DMS114 treated with DMSO at 0.1 percent for 48 hours (cell line): ENCODE measurements around the gene NR2F6.

Experiments used
- DNase-seq: peaks from one replicate; lab custom pipeline; 2025; ENCODE audit not compliant: unreplicated experiment; lab: John Stamatoyannopoulos, UW

Gene NR2F6

GRCh38 chr19:17240062-17240752 is 5.5 kb downstream of the NR2F6 start:
- DNase-seq: no peak

GRCh38 chr19:17237747-17238706 is 7.7 kb downstream of the NR2F6 start:
- DNase-seq: no peak

- no peak for DNase-seq
Observed at GRCh38 chr19:17236811-17237543, 8.7 kb downstream of the NR2F6 start.

- peak; percentile 56 for DNase-seq
Observed at GRCh38 chr19:17235971-17236777, 9.5 kb downstream of the NR2F6 start.

GRCh38 chr19:17235300-17235970 is 10.3 kb downstream of the NR2F6 start:
- no peak for DNase-seq

GRCh38 chr19:17234911-17235299 is 10.8 kb downstream of the NR2F6 start:
- peak; percentile 43 for DNase-seq

GRCh38 chr19:17232258-17232657 is 13.5 kb downstream of the NR2F6 start:
- no peak for DNase-seq

GRCh38 chr19:17229890-17230289 is 15.8 kb downstream of the NR2F6 start:
- DNase-seq: no peak

GRCh38 chr19:17227798-17228367 is 17.8 kb downstream of the NR2F6 start:
- no peak for DNase-seq

GRCh38 chr19:17226002-17226933 is 19.5 kb downstream of the NR2F6 start, which contains the start of gene OCEL1:
TSS of gene OCEL1 (plus strand) at chr19:17226226. CDS start at chr19:17226248, 22 bp downstream.
- DNase-seq: peak; percentile 96

GRCh38 chr19:17225053-17225452 is 20.7 kb downstream of the NR2F6 start:
- DNase-seq: no peak

- DNase-seq: no peak
Observed at GRCh38 chr19:17220207-17220758, 25.4 kb downstream of the NR2F6 start.

GRCh38 chr19:17219286-17219685 is 26.4 kb downstream of the NR2F6 start:
- DNase-seq: no peak

GRCh38 chr19:17216058-17216670 is 29.6 kb downstream of the NR2F6 start:
- no peak for DNase-seq

GRCh38 chr19:17215127-17215971 is 30.4 kb downstream of the NR2F6 start, which contains the start of gene USE1:
TSS of gene USE1 (plus strand) at chr19:17215357. CDS start at chr19:17215406, 49 bp downstream.
- peak; percentile 85 for DNase-seq

- DNase-seq: no peak
Observed at GRCh38 chr19:17214508-17215126, 31.1 kb downstream of the NR2F6 start.
